GM23338 (cell line): ENCODE measurements around the gene SPTB.

Experiments
- CREB1 ChIP-seq: fragments of 250-450 bp; sonication (Bioruptor Pico); IDR thresholded peaks from 2 replicates; pipeline ENCODE4 v1.5.0; 2020; ENCODE audit warnings: low read depth, mild to moderate bottlenecking, moderate library complexity
- EZH2 ChIP-seq: fragments of 200-600 bp; sonication (generic); IDR thresholded peaks from one replicate; pipeline ENCODE4 v1.8.0; 2017; ENCODE audit warnings: antibody characterized with exemption, mild to moderate bottlenecking, low read depth; ENCODE audit not compliant: unreplicated experiment
- EZH2phosphoT487 ChIP-seq: fragments of 200-600 bp; sonication (generic); IDR thresholded peaks from one replicate; pipeline ENCODE4 v1.8.1; 2018; ENCODE audit warnings: antibody characterized with exemption; ENCODE audit not compliant: unreplicated experiment
- JUNB ChIP-seq: IDR thresholded peaks from one replicate; pipeline ENCODE4 v1.6.1; 2016; ENCODE audit warnings: antibody characterized with exemption; ENCODE audit not compliant: unreplicated experiment
- POLR2AphosphoS5 ChIP-seq: IDR thresholded peaks from 2 replicates; pipeline ENCODE4 v1.6.1; 2016; ENCODE audit warnings: antibody characterized with exemption, low read depth
- ZNF114 ChIP-seq: fragments of 250-450 bp; sonication (Bioruptor Pico); IDR thresholded peaks from 2 replicates; pipeline ENCODE4 v1.5.0; 2020; ENCODE audit warnings: mild to moderate bottlenecking, moderate library complexity
- TF ChIP-seq, protein P1 (sequence below), 2 experiments: fragments of 200-600 bp in 1 of 2; sonication (generic) in 1 of 2; conservative IDR thresholded peaks; 2 replicates each; pipeline versions ENCODE4 v1.5.1 to v1.6.1; 2016 to 2017; ENCODE audit warnings: antibody characterized with exemption in 2 of 2, low read depth in 2 of 2, mild to moderate bottlenecking in 2 of 2, moderate library complexity in 1 of 2
- TF ChIP-seq, protein P2 (sequence below): IDR thresholded peaks from one replicate; pipeline ENCODE4 v1.6.1; 2018; ENCODE audit warnings: antibody characterized with exemption; ENCODE audit not compliant: unreplicated experiment
- TF ChIP-seq, protein P3 (sequence below): IDR thresholded peaks from 2 replicates; pipeline ENCODE4 v1.6.1; 2016; ENCODE audit warnings: antibody characterized with exemption

DNA sequence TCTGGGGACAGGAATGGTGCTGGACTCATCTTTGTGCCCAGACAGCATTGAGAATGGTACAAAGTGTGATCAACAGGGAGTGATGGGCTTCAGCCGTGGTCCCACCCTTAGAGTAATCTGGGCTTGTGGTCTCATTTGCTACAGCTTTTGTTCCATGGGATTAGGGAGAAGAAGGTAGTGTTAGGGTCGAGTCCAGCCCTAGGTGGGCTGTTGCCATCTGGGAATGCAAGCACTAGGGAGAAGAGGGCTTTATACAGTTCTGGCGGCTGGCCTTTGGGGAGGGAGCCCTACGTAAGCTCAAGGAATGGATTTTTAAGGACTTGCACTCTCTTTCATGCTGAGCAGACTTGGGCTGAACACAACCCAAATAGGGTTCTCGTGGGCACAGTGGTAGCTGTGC, 170.6 kb downstream of the SPTB start:
- TF ChIP-seq, protein P1, sequence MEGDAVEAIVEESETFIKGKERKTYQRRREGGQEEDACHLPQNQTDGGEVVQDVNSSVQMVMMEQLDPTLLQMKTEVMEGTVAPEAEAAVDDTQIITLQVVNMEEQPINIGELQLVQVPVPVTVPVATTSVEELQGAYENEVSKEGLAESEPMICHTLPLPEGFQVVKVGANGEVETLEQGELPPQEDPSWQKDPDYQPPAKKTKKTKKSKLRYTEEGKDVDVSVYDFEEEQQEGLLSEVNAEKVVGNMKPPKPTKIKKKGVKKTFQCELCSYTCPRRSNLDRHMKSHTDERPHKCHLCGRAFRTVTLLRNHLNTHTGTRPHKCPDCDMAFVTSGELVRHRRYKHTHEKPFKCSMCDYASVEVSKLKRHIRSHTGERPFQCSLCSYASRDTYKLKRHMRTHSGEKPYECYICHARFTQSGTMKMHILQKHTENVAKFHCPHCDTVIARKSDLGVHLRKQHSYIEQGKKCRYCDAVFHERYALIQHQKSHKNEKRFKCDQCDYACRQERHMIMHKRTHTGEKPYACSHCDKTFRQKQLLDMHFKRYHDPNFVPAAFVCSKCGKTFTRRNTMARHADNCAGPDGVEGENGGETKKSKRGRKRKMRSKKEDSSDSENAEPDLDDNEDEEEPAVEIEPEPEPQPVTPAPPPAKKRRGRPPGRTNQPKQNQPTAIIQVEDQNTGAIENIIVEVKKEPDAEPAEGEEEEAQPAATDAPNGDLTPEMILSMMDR (conservative IDR thresholded peaks at IDR 0.05; ENCODE audit: low read depth in 2 of 2): no peak
- TF ChIP-seq POLR2AphosphoS5: no peak
- TF ChIP-seq, protein P2, sequence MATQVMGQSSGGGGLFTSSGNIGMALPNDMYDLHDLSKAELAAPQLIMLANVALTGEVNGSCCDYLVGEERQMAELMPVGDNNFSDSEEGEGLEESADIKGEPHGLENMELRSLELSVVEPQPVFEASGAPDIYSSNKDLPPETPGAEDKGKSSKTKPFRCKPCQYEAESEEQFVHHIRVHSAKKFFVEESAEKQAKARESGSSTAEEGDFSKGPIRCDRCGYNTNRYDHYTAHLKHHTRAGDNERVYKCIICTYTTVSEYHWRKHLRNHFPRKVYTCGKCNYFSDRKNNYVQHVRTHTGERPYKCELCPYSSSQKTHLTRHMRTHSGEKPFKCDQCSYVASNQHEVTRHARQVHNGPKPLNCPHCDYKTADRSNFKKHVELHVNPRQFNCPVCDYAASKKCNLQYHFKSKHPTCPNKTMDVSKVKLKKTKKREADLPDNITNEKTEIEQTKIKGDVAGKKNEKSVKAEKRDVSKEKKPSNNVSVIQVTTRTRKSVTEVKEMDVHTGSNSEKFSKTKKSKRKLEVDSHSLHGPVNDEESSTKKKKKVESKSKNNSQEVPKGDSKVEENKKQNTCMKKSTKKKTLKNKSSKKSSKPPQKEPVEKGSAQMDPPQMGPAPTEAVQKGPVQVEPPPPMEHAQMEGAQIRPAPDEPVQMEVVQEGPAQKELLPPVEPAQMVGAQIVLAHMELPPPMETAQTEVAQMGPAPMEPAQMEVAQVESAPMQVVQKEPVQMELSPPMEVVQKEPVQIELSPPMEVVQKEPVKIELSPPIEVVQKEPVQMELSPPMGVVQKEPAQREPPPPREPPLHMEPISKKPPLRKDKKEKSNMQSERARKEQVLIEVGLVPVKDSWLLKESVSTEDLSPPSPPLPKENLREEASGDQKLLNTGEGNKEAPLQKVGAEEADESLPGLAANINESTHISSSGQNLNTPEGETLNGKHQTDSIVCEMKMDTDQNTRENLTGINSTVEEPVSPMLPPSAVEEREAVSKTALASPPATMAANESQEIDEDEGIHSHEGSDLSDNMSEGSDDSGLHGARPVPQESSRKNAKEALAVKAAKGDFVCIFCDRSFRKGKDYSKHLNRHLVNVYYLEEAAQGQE: no peak
- TF ChIP-seq, protein P3, sequence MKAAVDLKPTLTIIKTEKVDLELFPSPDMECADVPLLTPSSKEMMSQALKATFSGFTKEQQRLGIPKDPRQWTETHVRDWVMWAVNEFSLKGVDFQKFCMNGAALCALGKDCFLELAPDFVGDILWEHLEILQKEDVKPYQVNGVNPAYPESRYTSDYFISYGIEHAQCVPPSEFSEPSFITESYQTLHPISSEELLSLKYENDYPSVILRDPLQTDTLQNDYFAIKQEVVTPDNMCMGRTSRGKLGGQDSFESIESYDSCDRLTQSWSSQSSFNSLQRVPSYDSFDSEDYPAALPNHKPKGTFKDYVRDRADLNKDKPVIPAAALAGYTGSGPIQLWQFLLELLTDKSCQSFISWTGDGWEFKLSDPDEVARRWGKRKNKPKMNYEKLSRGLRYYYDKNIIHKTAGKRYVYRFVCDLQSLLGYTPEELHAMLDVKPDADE: no peak
- TF ChIP-seq EZH2: no peak
- TF ChIP-seq EZH2phosphoT487: no peak
- TF ChIP-seq ZNF114: no peak
- TF ChIP-seq JUNB: no peak
- TF ChIP-seq CREB1 (CRISPR knock-in tag): no peak
